Endodermal cell (in vitro differentiated cells): ENCODE data around the gene OPRM1. TPM values are rescaled to one million over a fixed set of nuclear protein-coding genes. Genes with fewer than 3 reads are reported as not detected.
A peak's percentile ranks its signal among the peaks of the same experiment; 100 is the strongest.

Experiments used
- DNase-seq: peaks from one replicate; pipeline ENCODE4 v3.0.0-alpha.2; 2017
- H3K27ac ChIP-seq: 2 replicates; pipeline ENCODE4 v1.5.1; 2013; ENCODE audit warnings: mild to moderate bottlenecking, low read depth, low read length, moderate library complexity
- H3K27me3 ChIP-seq: 2 replicates; pipeline ENCODE4 v1.6.1; 2013; ENCODE audit warnings: mild to moderate bottlenecking, low read length, moderate library complexity; ENCODE audit not compliant: insufficient read depth, control insufficient read depth, poor library complexity, severe bottlenecking
- H3K36me3 ChIP-seq: 2 replicates; pipeline ENCODE4 v1.7.0; 2013; ENCODE audit warnings: mild to moderate bottlenecking, low read length, moderate library complexity; ENCODE audit not compliant: control insufficient read depth, insufficient read depth
- H3K4me1 ChIP-seq: one replicate; pipeline ENCODE4 v1.7.0; 2013; ENCODE audit warnings: low read length; ENCODE audit not compliant: control insufficient read depth, insufficient read depth
- H3K4me3 ChIP-seq: 2 replicates; pipeline ENCODE4 v1.5.1; 2013; ENCODE audit warnings: mild to moderate bottlenecking, low read length, moderate library complexity
- H3K9ac ChIP-seq: 2 replicates; pipeline ENCODE4 v1.6.1; 2013; ENCODE audit warnings: mild to moderate bottlenecking, low read length, moderate library complexity; ENCODE audit not compliant: poor library complexity, severe bottlenecking; ENCODE audit errors: extremely low read depth
- H3K9me3 ChIP-seq: 2 replicates; pipeline ENCODE4 v1.6.1; 2013; ENCODE audit warnings: mild to moderate bottlenecking, low read length, moderate library complexity; ENCODE audit not compliant: control insufficient read depth
- H3K27ac Mint-ChIP-seq: 2 replicates; pipeline ENCODE4 v1.8.0; 2020; ENCODE audit warnings: mixed read lengths
- H3K27me3 Mint-ChIP-seq: 2 replicates; pipeline ENCODE4 v1.8.0; 2021; ENCODE audit warnings: mild to moderate bottlenecking, mixed read lengths; ENCODE audit not compliant: insufficient read depth
- H3K36me3 Mint-ChIP-seq: 2 replicates; pipeline ENCODE4 v1.8.0; 2020; ENCODE audit warnings: low read depth, mixed read lengths
- H3K4me1 Mint-ChIP-seq: 2 replicates; pipeline ENCODE4 v1.8.0; 2020; ENCODE audit warnings: mixed read lengths
- H3K4me3 Mint-ChIP-seq: 2 replicates; pipeline ENCODE4 v1.8.0; 2020; ENCODE audit warnings: mild to moderate bottlenecking, moderate library complexity, mixed read lengths
- H3K9me3 Mint-ChIP-seq: 2 replicates; pipeline ENCODE4 v1.8.0; 2020; ENCODE audit warnings: mild to moderate bottlenecking, mixed read lengths
- WGBS, 2 experiments: methylation state at CpG; one replicate each; pipeline versions ENCODE4 v1.1.5 to v1.1.7; 2013; ENCODE audit warnings: missing lambda C conversion rate in 2 of 2, mixed read lengths in 1 of 2; ENCODE audit not compliant: insufficient coverage in 1 of 2, insufficient read length in 1 of 2; 5-methylcytosine and 5-hydroxymethylcytosine counted together
- total RNA-seq, 2 donors: library from RNA; stranded (reverse); fragmentation: NEBNext Ultra II Directional in 1 of 2; extraction: Animal tissue kit (Norgen Biotek cat#: 25700) in 1 of 2; gene quantifications; 2 replicates in 1 of 2; 3 replicates in 1 of 2; pipeline ENCODE4 v1.2.1, GENCODE V29; 2021
- TF ChIP-seq, protein P1 (sequence below): fragments of 200-600 bp; sonication (generic); conservative IDR thresholded peaks from 2 replicates; pipeline ENCODE4 v1.5.0; 2021; ENCODE audit warnings: antibody characterized with exemption, mild to moderate bottlenecking

OPRM1 gene
- total RNA-seq, 2 donors from 2014 or later = not detected

DNA sequence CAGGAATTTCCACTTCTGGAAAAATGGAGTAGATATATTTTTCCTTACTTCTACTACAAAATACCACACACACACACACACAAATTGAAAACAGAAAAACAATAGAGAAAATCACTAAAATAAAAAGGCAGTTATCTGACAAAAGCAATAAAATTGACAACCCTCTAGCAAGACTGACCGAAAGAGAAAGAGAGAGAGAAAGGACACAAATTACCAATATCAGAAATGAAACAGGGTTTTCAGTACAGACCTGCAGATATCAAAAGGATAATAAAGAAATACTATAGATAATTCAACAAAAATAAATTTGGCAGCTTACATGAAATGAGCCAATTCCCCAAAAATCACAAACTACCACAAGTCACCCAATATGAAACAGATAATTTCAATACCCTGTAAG, 104.7 kb downstream of the OPRM1 start:
- Histone ChIP-seq H3K4me1 (no peaks in the 10 kb centered on the region), H3K36me3 (no peaks in the 10 kb centered on the region), H3K9me3 (no peaks in the 10 kb centered on the region), H3K9ac (no peak overlapping the region), H3K4me3 (no peak overlapping the region), H3K27ac (no peak overlapping the region), H3K27me3 (no peaks in the 10 kb centered on the region)
- Mint-ChIP-seq H3K27ac (no peak overlapping the region), H3K4me3 (no peak overlapping the region), H3K4me1 (peaks cover 2% of the 10 kb centered on the region), H3K27me3 (no peaks in the 10 kb centered on the region), H3K36me3 (no peaks in the 10 kb centered on the region), H3K9me3 (no peaks in the 10 kb centered on the region)
- no peak for DNase-seq
- 100% methylated on average over 1 of the region's 1 CpG; no CpG with 5 or more reads in 1 of the 2 experiments for WGBS, 2 experiments
- TF ChIP-seq, protein P1, sequence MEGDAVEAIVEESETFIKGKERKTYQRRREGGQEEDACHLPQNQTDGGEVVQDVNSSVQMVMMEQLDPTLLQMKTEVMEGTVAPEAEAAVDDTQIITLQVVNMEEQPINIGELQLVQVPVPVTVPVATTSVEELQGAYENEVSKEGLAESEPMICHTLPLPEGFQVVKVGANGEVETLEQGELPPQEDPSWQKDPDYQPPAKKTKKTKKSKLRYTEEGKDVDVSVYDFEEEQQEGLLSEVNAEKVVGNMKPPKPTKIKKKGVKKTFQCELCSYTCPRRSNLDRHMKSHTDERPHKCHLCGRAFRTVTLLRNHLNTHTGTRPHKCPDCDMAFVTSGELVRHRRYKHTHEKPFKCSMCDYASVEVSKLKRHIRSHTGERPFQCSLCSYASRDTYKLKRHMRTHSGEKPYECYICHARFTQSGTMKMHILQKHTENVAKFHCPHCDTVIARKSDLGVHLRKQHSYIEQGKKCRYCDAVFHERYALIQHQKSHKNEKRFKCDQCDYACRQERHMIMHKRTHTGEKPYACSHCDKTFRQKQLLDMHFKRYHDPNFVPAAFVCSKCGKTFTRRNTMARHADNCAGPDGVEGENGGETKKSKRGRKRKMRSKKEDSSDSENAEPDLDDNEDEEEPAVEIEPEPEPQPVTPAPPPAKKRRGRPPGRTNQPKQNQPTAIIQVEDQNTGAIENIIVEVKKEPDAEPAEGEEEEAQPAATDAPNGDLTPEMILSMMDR = no peak

DNA sequence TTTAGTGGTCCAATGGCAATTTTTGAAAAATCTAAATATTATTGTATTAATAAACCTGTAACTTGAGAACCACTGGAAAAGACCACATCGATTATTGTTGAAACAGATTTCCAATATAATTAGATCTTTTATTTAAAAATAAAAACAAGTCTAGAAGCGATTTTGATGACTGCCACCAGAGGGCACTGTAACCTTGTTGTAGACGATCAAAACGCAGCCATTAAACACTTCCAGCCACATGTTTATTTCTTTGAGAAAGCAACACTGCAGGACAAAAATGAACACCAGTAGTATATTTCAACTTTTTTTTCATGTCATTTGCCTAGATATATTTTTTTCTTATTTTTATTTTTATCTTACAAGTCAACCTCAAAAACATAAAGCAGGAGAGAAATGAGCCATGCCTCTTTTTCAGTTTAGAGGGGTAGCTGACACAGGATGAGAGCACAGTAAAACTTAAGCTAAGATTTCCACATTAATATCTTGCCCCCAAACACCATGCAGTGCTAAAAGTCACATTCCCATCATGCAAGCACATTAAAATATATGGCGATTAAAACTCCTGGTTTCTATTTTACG, 115.4 kb downstream of the OPRM1 start:
- H3K36me3 ChIP-seq = no peaks in the 10 kb centered on the region
- no peak overlapping the region for H3K4me3 Mint-ChIP-seq
- no peak overlapping the region for H3K27ac Mint-ChIP-seq
- H3K4me3 ChIP-seq = no peak overlapping the region
- TF ChIP-seq, protein P1 = peak; percentile 92
- no peak overlapping the region for H3K27ac ChIP-seq
- H3K27me3 ChIP-seq = no peaks in the 10 kb centered on the region
- H3K4me1 Mint-ChIP-seq = peaks cover 8% of the 10 kb centered on the region
- H3K9ac ChIP-seq = no peak overlapping the region
- H3K36me3 Mint-ChIP-seq = no peaks in the 10 kb centered on the region
- H3K27me3 Mint-ChIP-seq = no peaks in the 10 kb centered on the region
- peaks cover 9% of the 10 kb centered on the region for H3K9me3 Mint-ChIP-seq
- peaks cover 10% of the 10 kb centered on the region for H3K9me3 ChIP-seq
- 0 to 41% methylated on average over 1 to 5 of the region's 6 CpGs for WGBS, 2 experiments
- H3K4me1 ChIP-seq = no peaks in the 10 kb centered on the region
- peak; percentile 70 for DNase-seq

DNA sequence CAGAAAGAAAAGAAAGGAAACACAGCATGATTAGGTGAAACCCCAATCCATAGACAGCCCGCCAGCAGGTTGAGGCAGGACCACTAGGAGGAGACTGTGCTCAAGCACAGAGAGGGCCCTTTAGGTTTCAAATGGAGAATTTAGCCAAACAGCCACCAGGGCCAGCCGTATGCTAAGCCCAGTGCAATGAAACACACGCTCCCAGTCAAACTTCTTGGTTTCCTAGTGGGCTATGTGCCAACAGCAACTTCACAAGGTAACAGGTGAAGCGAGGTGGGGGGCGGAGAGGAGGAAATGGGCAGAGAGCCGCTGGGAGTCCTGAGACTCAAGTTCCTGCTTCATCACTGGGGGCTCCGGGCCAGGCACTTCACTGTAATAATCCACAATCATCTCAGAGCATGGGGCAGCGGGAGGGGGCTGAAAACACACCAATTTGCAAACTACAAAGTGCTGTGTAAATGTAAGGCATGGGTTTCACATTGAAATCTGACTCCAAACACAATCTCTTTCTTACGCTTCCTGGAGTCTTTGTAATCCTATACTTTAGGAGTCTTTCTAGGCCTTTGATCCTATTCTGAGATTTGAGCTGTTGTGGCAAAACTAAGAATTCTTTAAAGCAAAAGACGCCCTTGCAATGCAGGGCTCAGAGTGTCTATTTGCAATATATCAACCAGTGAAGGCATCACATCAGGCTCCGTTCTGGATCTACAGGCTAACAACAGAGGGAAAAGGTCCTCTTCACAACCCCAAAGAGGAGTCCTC, 117.3 kb downstream of the OPRM1 start:
- Mint-ChIP-seq H3K27ac (peak overlapping the region; percentile 80), H3K27me3 (no peaks in the 10 kb centered on the region)
- no peak overlapping the region for H3K27ac ChIP-seq

More for the DNA sequence above, 117.3 kb downstream of the OPRM1 start:
- peak; percentile 87 for DNase-seq
- H3K9me3 Mint-ChIP-seq = peaks cover 9% of the 10 kb centered on the region
- no peaks in the 10 kb centered on the region for H3K36me3 ChIP-seq
- H3K9me3 ChIP-seq = peaks cover 10% of the 10 kb centered on the region
- WGBS, 2 experiments = 84 to 91% methylated on average over 9 to 11 of the region's 11 CpGs
- no peaks in the 10 kb centered on the region for H3K36me3 Mint-ChIP-seq
- H3K9ac ChIP-seq = no peak overlapping the region
- TF ChIP-seq, protein P1 = peak; percentile 94
- H3K27me3 ChIP-seq = no peaks in the 10 kb centered on the region
- H3K4me3 ChIP-seq = no peak overlapping the region
- H3K4me1 Mint-ChIP-seq = peaks cover 8% of the 10 kb centered on the region
- no peaks in the 10 kb centered on the region for H3K4me1 ChIP-seq
- H3K4me3 Mint-ChIP-seq = no peak overlapping the region
